HepG2 (cell line): ENCODE results near the gene KLHL35. TPM values are rescaled to one million over a fixed set of nuclear protein-coding genes. Genes with fewer than 3 reads are reported as not detected.
A peak's percentile ranks its signal among the peaks of the same experiment; 100 is the strongest.
"Not testable (repeated sequence)": the region's sequence is repeated elsewhere in the genome, so short reads cannot be mapped to it uniquely, and the experiment has no call there.

Experiments
- ATAC-seq: fragments of 200-7000 bp; cut with Tn5 transposase; 3 replicates; pipeline ENCODE4 v1.9.1; 2020; ENCODE audit warnings: mild to moderate bottlenecking, moderate library complexity
- BruUV-seq: library from RNA; stranded (reverse); fragments of 400-500 nt; replicated peaks from 2 replicates; lab custom pipeline; 2021; lab: Mats Ljungman, UMichigan
- CTCF ChIA-PET: fragments of 300-600 bp; formaldehyde crosslinking; extraction: SDS; loops from one replicate; lab custom pipeline; 2021; ENCODE audit warnings: low total read pairs, inconsistent platforms, low intra/inter-chr PET ratio; lab: Yijun Ruan, JAX
- POLR2A ChIA-PET: fragments of 350-600 bp; sonication (Branson Sonifier 250); formaldehyde crosslinking; loops from one replicate; lab custom pipeline; 2020; ENCODE audit warnings: antibody characterized with exemption, inconsistent platforms; lab: Yijun Ruan, JAX
- DNase-seq: peaks from one replicate; pipeline ENCODE4 v3.0.0-alpha.2; 2015; ENCODE audit warnings: low spot score
- FAIRE-seq: peaks from 3 replicates; lab custom pipeline; 2011; peaks lifted over from hg19 to GRCh38; lab: Jason Lieb, UNC
- H2AFZ ChIP-seq: one replicate; pipeline ENCODE4 v1.6.1; 2011; ENCODE audit warnings: low read length, inconsistent platforms
- H3K27ac ChIP-seq: fragments of 300-600 bp; 3 replicates; pipeline ENCODE4 v1.8.0; 2011; ENCODE audit warnings: mixed run types, mild to moderate bottlenecking, mixed read lengths, low read length, inconsistent platforms; ENCODE audit not compliant: insufficient read depth; ENCODE audit errors: extremely low read length
- H3K27me3 ChIP-seq, 2 experiments: fragments of 200-600 bp in 1 of 2; 2 replicates in 1 of 2; 3 replicates in 1 of 2; pipeline versions ENCODE4 v1.6.0 to v1.8.0; 2011; ENCODE audit warnings: low read length in 2 of 2, mild to moderate bottlenecking in 2 of 2, moderate library complexity in 2 of 2, inconsistent platforms in 1 of 2; ENCODE audit not compliant: insufficient read depth in 2 of 2, control insufficient read depth in 1 of 2
- H3K36me3 ChIP-seq, 2 experiments: fragments of 200-600 bp in 1 of 2; replicated peaks in 1 of 2; 2 replicates in 1 of 2; 3 replicates in 1 of 2; pipeline versions ENCODE4 v1.5.1 to v1.8.0; 2011; ENCODE audit warnings: low read length in 2 of 2, inconsistent platforms in 1 of 2; ENCODE audit not compliant: insufficient read depth in 2 of 2, control insufficient read depth in 1 of 2
- H3K4me1 ChIP-seq: 2 replicates; pipeline ENCODE4 v1.5.1; 2012; ENCODE audit warnings: low read length, inconsistent platforms; ENCODE audit not compliant: insufficient read depth
- H3K4me2 ChIP-seq: 2 replicates; pipeline ENCODE4 v1.6.0; 2011; ENCODE audit warnings: low read depth, low read length, inconsistent platforms
- H3K4me3 ChIP-seq, 3 experiments: fragments of 200-600 bp in 1 of 3; sonication (generic), shearing (Covaris generic) in 1 of 3; replicated peaks in 1 of 3; 2 replicates each; pipeline ENCODE4 v1.5.1; 2011 to 2016; ENCODE audit warnings: low read length in 3 of 3, inconsistent platforms in 2 of 3, low read depth in 2 of 3, mild to moderate bottlenecking in 2 of 3, control low read depth in 1 of 3, mixed read lengths in 1 of 3; ENCODE audit not compliant: insufficient read depth in 1 of 3
- H3K79me2 ChIP-seq: one replicate; pipeline ENCODE4 v1.6.1; 2011; ENCODE audit warnings: low read length, inconsistent platforms; ENCODE audit not compliant: insufficient read depth
- H3K9ac ChIP-seq: 2 replicates; pipeline ENCODE4 v1.6.0; 2011; ENCODE audit warnings: mild to moderate bottlenecking, low read depth, low read length, inconsistent platforms; ENCODE audit not compliant: insufficient read depth
- H3K9me3 ChIP-seq: 2 replicates; pipeline ENCODE4 v1.5.1; 2012; ENCODE audit warnings: mild to moderate bottlenecking, low read length
- H4K20me1 ChIP-seq: 2 replicates; pipeline ENCODE4 v1.6.0; 2011; ENCODE audit warnings: inconsistent platforms, mild to moderate bottlenecking, low read length, moderate library complexity; ENCODE audit not compliant: insufficient read depth
- CCAR2 ChIP-seq: fragments of 200-400 bp; formaldehyde crosslinking; optimal IDR thresholded peaks from 2 replicates; pipeline ENCODE3; 2018; ENCODE audit warnings: low read depth, mild to moderate bottlenecking, low read length, moderate library complexity
- FOSL1 ChIP-seq: sonication (generic); formaldehyde crosslinking; IDR thresholded peaks from 2 replicates; pipeline ENCODE4 v1.9.0; 2021; ENCODE audit warnings: missing genetic modification reagents, borderline replicate concordance
- FOXJ3 ChIP-seq: sonication (generic); formaldehyde crosslinking; IDR thresholded peaks from 2 replicates; pipeline ENCODE4 v1.4.0; 2020; ENCODE audit warnings: missing genetic modification reagents, mild to moderate bottlenecking, borderline replicate concordance
- FOXP4 ChIP-seq: sonication (generic); formaldehyde crosslinking; IDR thresholded peaks from 2 replicates; pipeline ENCODE4 v1.4.0; 2020; ENCODE audit warnings: missing genetic modification reagents
- GPN1 ChIP-seq: sonication (generic); formaldehyde crosslinking; IDR thresholded peaks from 2 replicates; pipeline ENCODE4 v1.5.1; 2020; ENCODE audit warnings: missing genetic modification reagents, borderline replicate concordance
- PHB2 ChIP-seq: fragments of 450-650 bp; IDR thresholded peaks from 2 replicates; pipeline ENCODE4 v1.6.1; 2018; ENCODE audit not compliant: partially characterized antibody
- TRAFD1 ChIP-seq: sonication (generic); formaldehyde crosslinking; IDR thresholded peaks from 2 replicates; pipeline ENCODE4 v1.5.1; 2020; ENCODE audit warnings: missing genetic modification reagents, mild to moderate bottlenecking, borderline replicate concordance
- ZNF101 ChIP-seq: sonication (generic); formaldehyde crosslinking; IDR thresholded peaks from 2 replicates; pipeline ENCODE4 v1.4.0; 2020; ENCODE audit warnings: mild to moderate bottlenecking, low read depth, missing genetic modification reagents, borderline replicate concordance
- ZNF317 ChIP-seq: sonication (generic); formaldehyde crosslinking; IDR thresholded peaks from 2 replicates; pipeline ENCODE4 v1.5.0; 2020; ENCODE audit warnings: mild to moderate bottlenecking, missing genetic modification reagents
- ZNF430 ChIP-seq: sonication (generic); formaldehyde crosslinking; IDR thresholded peaks from 2 replicates; pipeline ENCODE4 v1.9.0; 2021; ENCODE audit warnings: mild to moderate bottlenecking, missing genetic modification reagents
- ZNF501 ChIP-seq: sonication (generic); formaldehyde crosslinking; IDR thresholded peaks from 2 replicates; pipeline ENCODE4 v1.5.1; 2020; ENCODE audit warnings: mild to moderate bottlenecking, moderate library complexity, missing genetic modification reagents
- ZNF564 ChIP-seq: sonication (generic); formaldehyde crosslinking; IDR thresholded peaks from 2 replicates; pipeline ENCODE4 v1.8.1; 2023; ENCODE audit warnings: mild to moderate bottlenecking, missing genetic modification reagents
- WGBS: methylation state at CpG from one replicate; pipeline ENCODE4 v1.1.6; 2017; ENCODE audit warnings: low lambda C conversion rate; 5-methylcytosine and 5-hydroxymethylcytosine counted together
- in situ Hi-C: cut with HindIII; loops from 2 replicates; pipeline ENCODE4 v1.10.0; 2017; ENCODE audit warnings: low pct_unique_long_range_greater_than_20kb; ENCODE audit not compliant: extremely low pct_ligation_motif_present
- intact Hi-C: fragments of 100-400 bp; cut with micrococcal nuclease; formaldehyde crosslinking; loops from one replicate; pipeline ENCODE4 v1.10.0; 2022; ENCODE audit not compliant: unreplicated experiment
- polyA plus RNA-seq, 8 experiments: library from polyadenylated mRNA; depleted of rRNA in 3 of 8; stranded (reverse) in 7 of 8; unstranded in 1 of 8; fragments of >200 nt; fragmentation: Illumina TruSeq in 4 of 8; extraction: Trizol in 4 of 8; gene quantifications; 2 replicates each; pipeline versions ENCODE4 v1.2.1 to v1.2.3, GENCODE V29; 2011 to 2016; ENCODE audit warnings: low read depth in 4 of 8, missing spikeins in 1 of 8, mixed read lengths in 1 of 8; ENCODE audit not compliant: insufficient read depth in 1 of 8
- total RNA-seq, 5 experiments: library from RNA; depleted of rRNA; stranded (reverse); fragments of >200 nt; fragmentation: Illumina TruSeq; extraction: Trizol; gene quantifications; 2 replicates each; pipeline ENCODE4 v1.2.3, GENCODE V29; 2016; ENCODE audit warnings: low read depth in 1 of 5

KLHL35 gene
- total and polyA plus RNA-seq, 2 of the 13 experiments (the other 11 are each of a cell fraction or from before 2014, with no cell fraction given) = not detected

- TF ChIP-seq CCAR2 = no peak
- no peak for TF ChIP-seq ZNF430 (CRISPR knock-in tag)
- TF ChIP-seq ZNF564 (CRISPR knock-in tag) = no peak
- TF ChIP-seq, all 625 proteins: peak for 2
Observed at GRCh38 chr11:75380245-75380644, 52.8 kb downstream of the KLHL35 start (continued).

- FAIRE-seq, H3K4me2 ChIP-seq, H2AFZ ChIP-seq, BruUV-seq, H3K9ac ChIP-seq, intact Hi-C loops, H3K27ac ChIP-seq, DNase-seq, H4K20me1 ChIP-seq, ATAC-seq, H3K36me3 ChIP-seq, H3K9me3 ChIP-seq, H3K79me2 ChIP-seq, in situ Hi-C loops, H3K4me3 ChIP-seq, CTCF ChIA-PET: not testable (repeated sequence)
- POLR2A ChIA-PET = interaction anchor here (0.8 kb wide), 1 partner anchor 26 kb away, joined by 4 read pairs; no protein-coding TSS in a partner anchor
- H3K27me3 ChIP-seq = peaks cover 7 to 20% of the 10 kb centered on the region in 2 experiments
- 44% methylated on average over 17 of the region's 17 CpGs for WGBS
- H3K4me1 ChIP-seq = peaks cover 53% of the 10 kb centered on the region
Observed at GRCh38 chr11:75378776-75379175, 54.2 kb downstream of the KLHL35 start.

- FAIRE-seq (no peak), DNase-seq (no peak), ATAC-seq (peak; percentile 61)
- Histone ChIP-seq H3K4me3 (peak overlapping the region in 2 of 3 experiments; percentile 23 to 42; a peak in 3 of 6 replicates), H3K4me2 (peak overlapping the region; percentile 65), H2AFZ (no peak overlapping the region), H3K9ac (no peak overlapping the region), H3K27me3 (peaks cover 7 to 26% of the 10 kb centered on the region in 2 experiments), H3K4me1 (peaks cover 73% of the 10 kb centered on the region), H3K27ac (no peak overlapping the region), H4K20me1 (peaks cover 4% of the 10 kb centered on the region; the same call in 1 of the 2 replicates), H3K79me2 (no peaks in the 10 kb centered on the region), H3K9me3 (no peaks in the 10 kb centered on the region), H3K36me3 (no peaks in the 10 kb centered on the region)
- in situ Hi-C loops (no loop called here), intact Hi-C loops (no loop called here)
- POLR2A ChIA-PET = interaction anchor here (1.0 kb wide), 1 partner anchor 24 kb away, joined by 3 read pairs; no protein-coding TSS in a partner anchor
- no TSS peak for BruUV-seq
- CTCF ChIA-PET = interaction anchor here (0.9 to 1.6 kb wide), 3 partner anchors 9 to 96 kb away, joined by 3 to 6 read pairs (median 3); no protein-coding TSS in a partner anchor
- WGBS = 1% methylated on average over 9 of the region's 9 CpGs
- no peak for TF ChIP-seq ZNF317 (CRISPR knock-in tag)
- TF ChIP-seq PHB2 = no peak
- no peak for TF ChIP-seq TRAFD1 (CRISPR knock-in tag)
- no peak for TF ChIP-seq FOXJ3 (CRISPR knock-in tag)
- no peak for TF ChIP-seq FOXP4 (CRISPR knock-in tag)
- 0 out of 2 replicates have a peak, but pooled peaks have one; percentile 47 for TF ChIP-seq ZNF501 (CRISPR knock-in tag)
- no peak for TF ChIP-seq GPN1
- TF ChIP-seq FOSL1 (CRISPR knock-in tag) = no peak
- no peak for TF ChIP-seq ZNF101
Observed at GRCh38 chr11:75376175-75376574, 56.8 kb downstream of the KLHL35 start.
